ENCODE results near the gene SH2D4B.

SH2D4B gene

GRCh38 chr10:80506189-80506575, 31.5 kb upstream of the SH2D4B start:
- no peak for DNase-seq (ENCODE audit: low read depth)
- TF ChIP-seq CTCF (conservative IDR thresholded peaks at IDR 0.05; ENCODE audit: low read length), result no peak
- no peak overlapping the region for H3K4me3 ChIP-seq (ENCODE audit: low read length)

GRCh38 chr10:80506836-80507487, 30.7 kb upstream of the SH2D4B start:
- no peak for TF ChIP-seq CTCF (conservative IDR thresholded peaks at IDR 0.05; ENCODE audit: low read length)
- no peak overlapping the region for H3K4me3 ChIP-seq (ENCODE audit: low read length)
- no peak for DNase-seq (ENCODE audit: low read depth)

GRCh38 chr10:80509108-80509402, 28.6 kb upstream of the SH2D4B start:
- H3K4me3 ChIP-seq (ENCODE audit: low read length), result no peak overlapping the region
- TF ChIP-seq CTCF (conservative IDR thresholded peaks at IDR 0.05; ENCODE audit: low read length), result no peak
- no peak for DNase-seq (ENCODE audit: low read depth)

GRCh38 chr10:80509403-80510161, 28.1 kb upstream of the SH2D4B start:
- no peak overlapping the region for H3K4me3 ChIP-seq (ENCODE audit: low read length)
- no peak for TF ChIP-seq CTCF (conservative IDR thresholded peaks at IDR 0.05; ENCODE audit: low read length)
- DNase-seq (ENCODE audit: low read depth), result peak; percentile 58

GRCh38 chr10:80512031-80512526, 25.6 kb upstream of the SH2D4B start:
- DNase-seq (ENCODE audit: low read depth), result no peak
- H3K4me3 ChIP-seq (ENCODE audit: low read length), result no peak overlapping the region
- TF ChIP-seq CTCF (conservative IDR thresholded peaks at IDR 0.05; ENCODE audit: low read length), result no peak

- DNase-seq (ENCODE audit: low read depth), result no peak
- no peak overlapping the region for H3K4me3 ChIP-seq (ENCODE audit: low read length)
- no peak for TF ChIP-seq CTCF (conservative IDR thresholded peaks at IDR 0.05; ENCODE audit: low read length)
Measured at GRCh38 chr10:80513106-80513505, 24.6 kb upstream of the SH2D4B start.

- H3K4me3 ChIP-seq (ENCODE audit: low read length), result no peak overlapping the region
- no peak for DNase-seq (ENCODE audit: low read depth)
- TF ChIP-seq CTCF (conservative IDR thresholded peaks at IDR 0.05; ENCODE audit: low read length), result no peak
Measured at GRCh38 chr10:80515511-80515910, 22.2 kb upstream of the SH2D4B start.

Data from AG10803 (cell line).